HG02981 (cell line): ENCODE measurements around the gene SWSAP1.
"Not testable (repeated sequence)": the region's sequence is repeated elsewhere in the genome, so short reads cannot be mapped to it uniquely, and the experiment has no call there.

Experiments
- ATAC-seq: cut with Tn5 transposase; IDR thresholded peaks from one replicate; pipeline ENCODE4 v1.9.1; 2021; ENCODE audit warnings: mild to moderate bottlenecking, moderate library complexity; ENCODE audit not compliant: unreplicated experiment

SWSAP1 gene

GRCh38 chr19:11374433-11375142, at the start of gene SWSAP1:
Gene SWSAP1 (plus strand): TSS chr19:11374666. CDS start chr19:11374681, 15 bp downstream.
- peak; percentile 89 for ATAC-seq

- no peak for ATAC-seq
Measured at GRCh38 chr19:11324748-11325389, 49.6 kb upstream of the SWSAP1 start.

- no peak for ATAC-seq
Measured at GRCh38 chr19:11325544-11325943, 48.9 kb upstream of the SWSAP1 start.

- ATAC-seq = no peak
Measured at GRCh38 chr19:11330127-11330526, 44.3 kb upstream of the SWSAP1 start.

GRCh38 chr19:11331502-11331901, 43.0 kb upstream of the SWSAP1 start:
- no peak for ATAC-seq

- ATAC-seq = no peak
Measured at GRCh38 chr19:11332822-11333221, 41.6 kb upstream of the SWSAP1 start.

- ATAC-seq = not testable (repeated sequence)
Measured at GRCh38 chr19:11333838-11334237, 40.6 kb upstream of the SWSAP1 start.

- no peak for ATAC-seq
Measured at GRCh38 chr19:11335449-11336146, 38.9 kb upstream of the SWSAP1 start.

- no peak for ATAC-seq
Measured at GRCh38 chr19:11337080-11337479, 37.4 kb upstream of the SWSAP1 start.

- no peak for ATAC-seq
Measured at GRCh38 chr19:11338121-11338520, 36.3 kb upstream of the SWSAP1 start.

GRCh38 chr19:11338569-11339253, 35.8 kb upstream of the SWSAP1 start:
- ATAC-seq = no peak

GRCh38 chr19:11339254-11340098, 35.0 kb upstream of the SWSAP1 start, which contains the start of gene RAB3D:
Gene RAB3D (minus strand): TSS chr19:11339657. CDS start chr19:11337399, 2,258 bp downstream.
- ATAC-seq = peak; percentile 74

GRCh38 chr19:11340099-11340467, 34.4 kb upstream of the SWSAP1 start:
- not testable (repeated sequence) for ATAC-seq

- ATAC-seq = no peak
Measured at GRCh38 chr19:11342429-11342828, 32.0 kb upstream of the SWSAP1 start.

GRCh38 chr19:11345122-11345803, 29.2 kb upstream of the SWSAP1 start:
- no peak for ATAC-seq

GRCh38 chr19:11346104-11346940, 28.1 kb upstream of the SWSAP1 start, which contains the start of the genes CCDC159 and TMEM205:
Gene CCDC159 (plus strand): TSS chr19:11346519. CDS start chr19:11346607, 88 bp downstream.
Gene TMEM205 (minus strand): TSS chr19:11346268. CDS start chr19:11345619, 649 bp downstream.
- peak; percentile 91 for ATAC-seq

GRCh38 chr19:11347546-11348039, 26.9 kb upstream of the SWSAP1 start:
- no peak for ATAC-seq

GRCh38 chr19:11349171-11349570, 25.3 kb upstream of the SWSAP1 start:
- no peak for ATAC-seq
